Upper lobe of right lung (tissue), 1 donor: ENCODE data around the gene PSMB3. TPM values are rescaled to one million over a fixed set of nuclear protein-coding genes. Genes with fewer than 3 reads are reported as not detected.

Experiments
- ATAC-seq: fragments of 200-7000 bp; cut with Tn5 transposase; one replicate; pipeline ENCODE4 v1.9.1; 2020; ENCODE audit warnings: mild to moderate bottlenecking, moderate library complexity
- DNase-seq: peaks from one replicate; pipeline ENCODE4 v3.0.0-alpha.2; 2020
- H3K27ac ChIP-seq: fragments of 200-600 bp; one replicate; pipeline ENCODE4 v1.8.0; 2022
- H3K27me3 ChIP-seq: fragments of 200-600 bp; one replicate; pipeline ENCODE4 v1.8.0; 2022; ENCODE audit warnings: mild to moderate bottlenecking
- H3K36me3 ChIP-seq: fragments of 200-600 bp; one replicate; pipeline ENCODE4 v1.8.0; 2022
- H3K4me1 ChIP-seq: fragments of 200-600 bp; one replicate; pipeline ENCODE4 v1.8.0; 2022
- H3K4me3 ChIP-seq: fragments of 200-600 bp; one replicate; pipeline ENCODE4 v1.8.0; 2022; ENCODE audit warnings: mild to moderate bottlenecking
- H3K9me3 ChIP-seq: fragments of 200-600 bp; one replicate; pipeline ENCODE4 v1.8.0; 2022
- CTCF ChIP-seq: fragments of 200-600 bp; IDR thresholded peaks from one replicate; pipeline ENCODE4 v1.8.0; 2022; ENCODE audit warnings: antibody characterized with exemption
- intact Hi-C: fragments of 100-400 bp; cut with DNase I; formaldehyde crosslinking; loops from one replicate; pipeline ENCODE4 v1.11.0; 2022
- microRNA-seq: library from miRNA; unstranded; fragments of <30 nt; microRNA quantifications from one replicate; pipeline ENCODE4 v1.2.0, GENCODE V29; 2020; ENCODE audit warnings: borderline microRNAs expressed
- total RNA-seq: library from RNA; stranded (reverse); fragmentation: NEBNext Ultra II Directional; extraction: Animal tissue kit (Norgen Biotek cat#: 25700); gene quantifications from one replicate; pipeline ENCODE4 v1.2.1, GENCODE V29; 2021
- donor health status: DM: no; HTN: yes; CAD: no; lungs with severe emphysema.

The PSMB3 gene
- total RNA-seq, 1 donor from 2014 or later = 127 TPM

DNA sequence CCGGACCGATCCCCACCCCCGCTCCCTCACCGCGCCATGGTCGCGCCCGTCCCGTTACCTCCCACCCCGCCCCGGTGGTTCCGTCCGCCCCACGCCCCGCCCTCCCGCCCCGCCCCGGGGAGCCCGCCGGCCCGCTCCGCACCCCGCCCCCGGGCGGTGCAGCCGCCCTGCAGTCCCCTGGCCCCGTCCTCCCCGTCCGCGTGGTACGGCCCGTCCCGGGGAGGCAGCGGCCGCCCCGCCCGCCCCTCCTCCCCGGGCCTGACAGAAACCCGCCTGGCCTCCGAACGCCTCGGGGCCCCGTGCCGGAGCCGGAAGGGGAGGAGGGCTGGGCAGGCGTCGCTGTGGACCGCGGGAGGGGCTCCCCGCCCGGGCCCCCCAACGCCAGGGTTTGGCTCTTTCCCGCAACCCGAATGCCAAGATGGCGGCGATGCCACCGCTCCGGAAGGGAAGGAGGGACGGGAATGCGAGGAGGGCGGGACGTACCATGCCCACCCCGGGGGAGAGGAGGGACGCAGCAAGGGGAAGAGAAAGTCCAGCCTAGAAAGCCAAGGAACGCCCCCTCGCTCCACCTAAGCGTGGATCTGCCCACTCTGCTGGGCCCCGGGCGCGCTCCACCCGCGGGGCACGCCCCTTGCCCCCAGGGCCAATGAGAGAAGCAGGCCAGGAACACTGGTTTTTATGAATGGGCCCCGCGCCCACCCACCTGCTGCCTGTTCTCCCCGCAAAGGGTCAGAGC lies 47.1 kb downstream of the PSMB3 start, which contains the start of gene PIP4K2B:
Gene PIP4K2B, minus strand, starts transcription at position 56 of the 736 bp plus-strand sequence. CDS start 132 bp downstream, outside the sequence.
- Histone ChIP-seq H3K27me3 (no peaks in the 10 kb centered on the region), H3K4me3 (peak within 1 kb of the TSS; percentile 62), H3K36me3 (peaks cover 38% of the 10 kb centered on the region), H3K9me3 (no peaks in the 10 kb centered on the region), H3K27ac (peak within 1 kb of the TSS; percentile 99), H3K4me1 (peaks cover 20% of the 10 kb centered on the region)
- ATAC-seq (peak; percentile 97), DNase-seq (peak; percentile 98)
- intact Hi-C loops = no loop called here
- TF ChIP-seq CTCF = no peak

DNA sequence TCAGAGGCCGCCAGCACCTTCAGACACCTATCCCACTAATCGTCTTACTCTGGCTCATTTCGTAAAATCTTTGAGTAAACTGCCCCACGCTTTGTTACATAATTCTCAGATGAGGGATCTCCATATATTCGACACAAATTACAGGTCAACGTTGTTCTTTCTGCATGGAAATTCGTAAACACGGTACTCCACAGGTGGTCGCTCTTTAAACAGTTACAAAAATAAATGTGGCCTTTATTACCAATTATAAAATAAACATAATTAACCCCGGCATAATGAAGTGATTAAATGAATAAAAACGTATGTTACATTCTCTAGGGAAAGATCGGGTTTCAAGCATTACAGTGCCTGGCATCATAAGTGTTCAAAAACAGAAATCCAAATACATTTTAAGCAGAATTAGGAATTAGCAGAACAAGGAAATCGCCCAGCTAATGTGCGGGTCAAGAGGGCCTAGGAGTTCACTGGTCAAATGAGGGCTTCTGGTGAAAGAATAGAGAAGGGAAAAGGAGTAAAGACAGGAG lies 47.8 kb downstream of the PSMB3 start:
- peaks cover 44% of the 10 kb centered on the region for H3K36me3 ChIP-seq
- H3K4me1 ChIP-seq = peaks cover 20% of the 10 kb centered on the region
- no peaks in the 10 kb centered on the region for H3K9me3 ChIP-seq
- peak overlapping the region; percentile 99 for H3K27ac ChIP-seq
- no peak for TF ChIP-seq CTCF
- intact Hi-C loops = no loop called here
- H3K27me3 ChIP-seq = no peaks in the 10 kb centered on the region
- ATAC-seq (no peak), DNase-seq (no peak)
- H3K4me3 ChIP-seq = peak overlapping the region; percentile 62

GRCh38 chr17:38809828-38810227 lies 57.3 kb downstream of the PSMB3 start:
- no peak for ATAC-seq
- no peaks in the 10 kb centered on the region for H3K9me3 ChIP-seq
- H3K36me3 ChIP-seq = peaks cover 99% of the 10 kb centered on the region
- H3K27ac ChIP-seq = no peak overlapping the region
- no peak overlapping the region for H3K4me3 ChIP-seq
- no peak for TF ChIP-seq CTCF
- DNase-seq = no peak
- intact Hi-C loops = no loop called here
- H3K27me3 ChIP-seq = no peaks in the 10 kb centered on the region
- H3K4me1 ChIP-seq = peaks cover 4% of the 10 kb centered on the region

Small RNAs within 50 kb of the gene (microRNA-seq; reads per million reads assigned to microRNA genes)
- 0.50 reads per million for gene MIR4726

Other genes with a start within 250 kb of the PSMB3 start
- 2.1 TPM for gene SRCIN1, start 146.8 kb upstream of the PSMB3 start, total RNA-seq
- 2.1 TPM for gene EPOP, start 77.8 kb upstream of the PSMB3 start, total RNA-seq
- 133 TPM for gene MLLT6, start 47.5 kb upstream of the PSMB3 start, total RNA-seq
- 29.7 TPM for gene CISD3, start 22.4 kb upstream of the PSMB3 start, total RNA-seq
- gene PCGF2, start 4.4 kb upstream of the PSMB3 start, total RNA-seq = 59.1 TPM
- gene PIP4K2B, start 46.8 kb downstream of the PSMB3 start, total RNA-seq = 50.5 TPM
- gene CWC25, start 72.6 kb downstream of the PSMB3 start, total RNA-seq = 22.2 TPM
- 1,142 TPM for gene RPL23, start 101.0 kb downstream of the PSMB3 start, total RNA-seq
- gene LASP1, start 117.3 kb downstream of the PSMB3 start, total RNA-seq = 158 TPM
- gene FBXO47, start 214.7 kb downstream of the PSMB3 start, total RNA-seq = not detected